NB4 (cell line): Measurements from ENCODE around the gene ADK.

ENCODE experiments used
- DNase-seq: peaks from one replicate; pipeline ENCODE4 v3.0.0; 2010; ENCODE audit warnings: low read depth
- H3K4me3 ChIP-seq: one replicate; pipeline ENCODE4 v1.5.1; 2011; ENCODE audit warnings: mild to moderate bottlenecking, low read depth, low read length, moderate library complexity
- CTCF ChIP-seq: IDR thresholded peaks from one replicate; pipeline ENCODE4 v1.5.1; 2012; ENCODE audit warnings: low read depth, low read length
- MAX ChIP-seq: IDR thresholded peaks from 2 replicates; pipeline ENCODE4 v1.6.1; 2011; ENCODE audit warnings: low read depth, low read length
- MYC ChIP-seq: IDR thresholded peaks from 2 replicates; pipeline ENCODE4 v1.6.1; 2011; ENCODE audit warnings: low read depth, low read length
- POLR2A ChIP-seq: IDR thresholded peaks from 2 replicates; pipeline ENCODE4 v1.6.1; 2011; ENCODE audit warnings: mild to moderate bottlenecking; ENCODE audit not compliant: insufficient read length; ENCODE audit errors: extremely low read depth

Gene ADK

DNA sequence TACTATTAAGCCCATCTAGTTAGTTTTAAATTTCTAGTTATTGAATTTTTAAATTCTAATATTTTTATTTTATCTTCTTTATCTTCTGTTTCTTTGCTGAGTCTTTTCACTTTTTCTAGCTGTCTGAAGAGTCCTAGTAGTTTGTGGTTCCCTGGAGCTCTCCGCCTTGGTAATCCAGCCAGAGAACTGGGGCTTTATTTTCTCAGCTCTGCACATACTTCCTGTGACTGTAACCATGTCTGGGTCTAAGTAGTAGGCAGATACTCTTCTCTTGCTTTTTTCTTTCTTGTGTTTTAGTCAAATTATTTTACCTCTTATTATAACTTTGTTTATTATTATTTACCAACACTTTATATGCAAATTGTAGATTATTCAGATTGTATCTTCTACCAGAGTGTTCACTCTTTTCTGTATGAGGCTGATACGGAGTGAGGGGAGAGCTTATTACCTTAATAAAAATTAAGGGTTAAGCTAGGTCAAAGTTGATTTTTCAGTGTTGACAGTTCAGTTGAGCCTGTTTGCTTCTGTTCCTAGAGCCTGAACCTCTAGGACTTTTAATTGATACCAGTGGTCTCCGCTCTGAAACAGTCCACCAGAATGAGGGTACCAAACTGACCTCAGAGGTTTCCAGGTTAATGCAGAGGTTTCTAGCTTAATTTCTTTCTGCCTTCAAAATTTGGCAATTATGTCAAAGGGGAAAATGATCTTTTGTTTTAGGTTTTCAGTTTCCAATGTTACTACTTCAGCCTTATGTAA is 155.4 kb downstream of the ADK start:
- DNase-seq: no peak
- H3K4me3 ChIP-seq: no peak overlapping the region
- TF ChIP-seq CTCF (no peak), MAX (no peak), POLR2A (no peak), MYC (no peak)

DNA sequence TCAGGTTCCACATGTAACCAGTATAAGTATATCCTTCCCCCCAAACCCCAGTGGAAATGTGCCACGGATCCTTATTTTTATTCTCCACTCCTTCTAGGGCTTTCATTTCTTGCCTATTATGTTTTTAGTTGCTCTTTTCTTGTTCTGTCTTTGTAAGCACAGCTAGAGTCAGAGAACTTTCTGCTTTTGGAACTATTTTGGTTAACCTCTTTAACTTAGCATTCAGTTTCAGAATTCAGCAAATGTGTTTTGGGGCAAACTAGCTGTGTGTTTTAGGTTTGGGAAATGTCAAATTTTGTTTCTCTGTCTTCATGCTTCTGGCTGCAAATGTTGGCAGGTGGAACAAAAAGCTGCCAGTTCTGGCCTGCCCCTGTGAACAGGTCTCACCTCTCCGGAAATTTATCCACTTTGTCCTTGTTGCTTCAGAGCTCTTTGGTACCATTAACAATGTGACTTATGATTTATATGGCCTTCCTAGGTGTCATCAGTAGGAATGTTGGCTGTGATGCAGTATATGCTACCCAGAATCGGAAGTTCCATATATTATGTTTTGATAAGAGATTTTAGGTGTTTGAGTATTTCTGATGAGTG is 156.1 kb downstream of the ADK start:
- TF ChIP-seq POLR2A (no peak), CTCF (no peak), MAX (no peak), MYC (no peak)
- H3K4me3 ChIP-seq: no peak overlapping the region
- no peak for DNase-seq

DNA sequence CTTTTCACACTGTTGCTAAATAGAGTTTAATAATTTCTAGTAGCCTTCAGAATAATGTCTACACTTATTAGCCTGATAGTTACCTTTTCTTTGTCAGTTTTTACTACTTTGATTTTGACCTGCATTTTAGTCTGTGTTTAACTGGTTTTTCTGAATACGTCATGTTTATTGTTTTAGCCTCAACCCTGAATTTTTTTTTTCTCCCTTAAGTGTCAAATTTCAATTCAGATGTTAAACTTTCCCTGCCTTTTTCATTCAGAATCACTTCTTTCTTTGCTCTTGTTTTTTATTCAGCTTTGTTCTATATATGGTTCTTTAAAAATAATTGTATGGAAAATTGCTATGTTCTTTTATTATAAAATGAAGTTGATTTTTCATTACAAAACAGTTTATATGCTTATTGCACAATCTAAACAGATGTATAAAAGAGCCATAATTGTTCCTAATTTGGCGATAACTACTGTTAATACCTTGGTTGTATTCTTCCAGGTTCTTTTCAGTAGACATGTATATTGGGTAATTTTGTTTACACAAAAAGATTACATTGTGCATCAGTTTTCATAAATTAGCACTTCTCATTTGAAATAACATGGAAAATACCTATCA is 159.7 kb downstream of the ADK start:
- no peak overlapping the region for H3K4me3 ChIP-seq
- no peak for TF ChIP-seq CTCF
- no peak for TF ChIP-seq MYC
- no peak for TF ChIP-seq POLR2A
- DNase-seq: no peak

GRCh38 chr10:74314166-74314565 is 163.1 kb downstream of the ADK start:
- DNase-seq: no peak
- H3K4me3 ChIP-seq: no peak overlapping the region
- TF ChIP-seq POLR2A (no peak), MYC (no peak), MAX (no peak), CTCF (no peak)

- DNase-seq: no peak
- TF ChIP-seq MYC: no peak
- TF ChIP-seq MAX: no peak
- TF ChIP-seq POLR2A: no peak
- no peak for TF ChIP-seq CTCF
- no peak overlapping the region for H3K4me3 ChIP-seq
Measured at GRCh38 chr10:74320026-74320425, 169.0 kb downstream of the ADK start.
